Upper lobe of left lung (tissue), 6 donors: ENCODE measurements around the gene PRM1. TPM values are rescaled to one million over a fixed set of nuclear protein-coding genes. Genes with fewer than 3 reads are reported as not detected.

Experiments used
- ATAC-seq, 2 donors: fragments of 200-7000 bp; cut with Tn5 transposase; one replicate each; pipeline ENCODE4 v1.9.1; 2022; ENCODE audit warnings: mild to moderate bottlenecking in 2 of 2, moderate library complexity in 2 of 2; ENCODE audit not compliant: low FRiP score in 2 of 2
- DNase-seq, 2 donors: peaks; one replicate each; pipeline ENCODE4 v3.0.0-alpha.2; 2019 to 2020
- H3K27ac ChIP-seq, 4 donors: fragments of 200-600 bp; sonication (generic); one replicate each; pipeline ENCODE4 v1.5.1; 2016 to 2019
- H3K27me3 ChIP-seq, 4 donors: fragments of 200-600 bp; sonication (generic); one replicate each; pipeline ENCODE4 v1.5.1; 2017 to 2019
- H3K36me3 ChIP-seq, 4 donors: fragments of 200-600 bp; sonication (generic); one replicate each; pipeline ENCODE4 v1.5.1; 2016 to 2019
- H3K4me1 ChIP-seq, 4 donors: fragments of 200-600 bp; sonication (generic); one replicate each; pipeline ENCODE4 v1.5.1; 2018 to 2019
- H3K4me3 ChIP-seq, 4 donors: fragments of 200-600 bp; sonication (generic); one replicate each; pipeline ENCODE4 v1.5.1; 2017 to 2019; ENCODE audit warnings: mild to moderate bottlenecking in 2 of 4, moderate library complexity in 1 of 4
- H3K9me3 ChIP-seq, 4 donors: fragments of 200-600 bp; sonication (generic); one replicate each; pipeline ENCODE4 v1.5.1; 2018 to 2019
- EP300 ChIP-seq, 4 donors: sonication (generic); formaldehyde crosslinking; IDR thresholded peaks; one replicate each; pipeline ENCODE4 v1.5.1; 2017; ENCODE audit warnings: antibody characterized with exemption in 4 of 4, control low read depth in 2 of 4
- POLR2A ChIP-seq, 4 donors: fragments of 450-650 bp; IDR thresholded peaks; one replicate each; pipeline ENCODE4 v1.5.1; 2016 to 2017; ENCODE audit warnings: antibody characterized with exemption in 4 of 4, mild to moderate bottlenecking in 2 of 4
- POLR2AphosphoS5 ChIP-seq, 2 donors: sonication (generic); formaldehyde crosslinking; IDR thresholded peaks; one replicate each; pipeline ENCODE4 v1.5.1; 2017; ENCODE audit warnings: antibody characterized with exemption in 2 of 2
- WGBS, 2 donors: methylation state at CpG; one replicate each; pipeline ENCODE4 v1.1.5; 2017 to 2018; 5-methylcytosine and 5-hydroxymethylcytosine counted together
- total RNA-seq, 6 donors: library from RNA; depleted of rRNA in 4 of 6; stranded (reverse); fragments of >200 nt in 4 of 6; gene quantifications; one replicate each; pipeline versions ENCODE4 v1.1.0 to v1.2.1, GENCODE V29; 2016 to 2021
- TF ChIP-seq, protein P1 (sequence below), 6 experiments: fragments of 450-650 bp in 4 of 6; fragments of 200-600 bp in 2 of 6; sonication (generic) in 2 of 6; IDR thresholded peaks; one replicate each; pipeline ENCODE4 v1.5.1; 2016 to 2019; ENCODE audit warnings: antibody characterized with exemption in 6 of 6
- donor health status: DM: no; HTN: no; CAD: no; lungs with moderate emphysema.
- donor health status: DM: no; HTN: yes; CAD: no; lungs with severe emphysema.

Gene PRM1, protein sequence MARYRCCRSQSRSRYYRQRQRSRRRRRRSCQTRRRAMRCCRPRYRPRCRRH
- total RNA-seq = not detected

DNA sequence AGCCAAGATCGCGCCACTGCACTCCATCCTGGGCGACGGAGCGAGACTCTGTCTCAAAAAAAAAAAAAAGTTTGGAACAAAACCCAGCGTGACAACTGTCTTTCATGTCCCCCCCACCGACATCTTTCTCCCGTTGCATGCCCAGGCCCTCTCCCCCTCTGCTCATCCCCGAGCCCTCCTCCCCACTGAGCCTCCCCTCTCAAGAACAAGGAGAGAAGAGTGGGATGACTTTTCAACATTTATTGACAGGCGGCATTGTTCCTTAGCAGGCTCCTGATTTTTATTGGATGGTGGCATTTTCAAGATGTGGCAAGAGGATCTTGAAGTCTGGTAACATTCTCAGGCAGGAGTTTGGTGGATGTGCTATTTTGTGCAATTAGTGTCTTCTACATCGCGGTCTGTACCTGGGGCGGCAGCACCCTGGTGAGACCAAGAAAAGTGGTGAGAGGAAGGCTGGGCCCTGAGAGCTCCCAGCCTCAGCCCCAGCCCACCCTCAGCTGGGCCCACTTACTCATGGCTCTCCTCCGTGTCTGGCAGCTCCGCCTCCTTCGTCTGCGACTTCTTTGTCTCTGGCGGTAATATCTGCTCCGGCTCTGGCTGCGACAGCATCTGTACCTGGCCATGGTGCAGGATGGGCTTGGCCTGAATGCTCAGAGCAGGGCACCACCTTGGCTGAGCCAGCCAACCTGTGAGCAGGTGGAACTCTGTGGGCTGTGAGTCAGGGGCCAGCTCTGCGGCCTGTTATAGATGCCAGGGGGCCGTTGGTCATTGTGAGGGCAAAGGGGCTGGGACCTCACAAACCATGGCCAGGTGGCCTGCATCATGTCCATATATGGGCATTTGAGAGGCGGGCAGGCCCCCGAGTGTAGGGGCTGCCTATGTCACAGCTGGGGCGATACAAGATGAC lies at the start of gene PRM1:
PRM1 (minus strand) TSS at position 715 of the 907 bp plus-strand sequence; CDS start at position 623, 92 bp downstream.
- 89 to 91% methylated on average over 22 to 25 of the region's 25 CpGs for WGBS, 2 donors
- Histone ChIP-seq H3K27me3 (no peaks in the 10 kb centered on the region), H3K9me3 (no peaks in the 10 kb centered on the region), H3K4me1 (peaks cover 0 to 5% (median 0%) of the 10 kb centered on the region in 4 donors), H3K4me3 (no peak within 1 kb of the TSS), H3K36me3 (no peaks in the 10 kb centered on the region), H3K27ac (no peak within 1 kb of the TSS)
- TF ChIP-seq EP300 (IDR thresholded peaks at IDR 0.05) = no peak
- TF ChIP-seq, protein P1, sequence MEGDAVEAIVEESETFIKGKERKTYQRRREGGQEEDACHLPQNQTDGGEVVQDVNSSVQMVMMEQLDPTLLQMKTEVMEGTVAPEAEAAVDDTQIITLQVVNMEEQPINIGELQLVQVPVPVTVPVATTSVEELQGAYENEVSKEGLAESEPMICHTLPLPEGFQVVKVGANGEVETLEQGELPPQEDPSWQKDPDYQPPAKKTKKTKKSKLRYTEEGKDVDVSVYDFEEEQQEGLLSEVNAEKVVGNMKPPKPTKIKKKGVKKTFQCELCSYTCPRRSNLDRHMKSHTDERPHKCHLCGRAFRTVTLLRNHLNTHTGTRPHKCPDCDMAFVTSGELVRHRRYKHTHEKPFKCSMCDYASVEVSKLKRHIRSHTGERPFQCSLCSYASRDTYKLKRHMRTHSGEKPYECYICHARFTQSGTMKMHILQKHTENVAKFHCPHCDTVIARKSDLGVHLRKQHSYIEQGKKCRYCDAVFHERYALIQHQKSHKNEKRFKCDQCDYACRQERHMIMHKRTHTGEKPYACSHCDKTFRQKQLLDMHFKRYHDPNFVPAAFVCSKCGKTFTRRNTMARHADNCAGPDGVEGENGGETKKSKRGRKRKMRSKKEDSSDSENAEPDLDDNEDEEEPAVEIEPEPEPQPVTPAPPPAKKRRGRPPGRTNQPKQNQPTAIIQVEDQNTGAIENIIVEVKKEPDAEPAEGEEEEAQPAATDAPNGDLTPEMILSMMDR (IDR thresholded peaks at IDR 0.05) = no peak
- no peak for TF ChIP-seq POLR2A (IDR thresholded peaks at IDR 0.05)
- no peak for TF ChIP-seq POLR2AphosphoS5 (IDR thresholded peaks at IDR 0.05)
- ATAC-seq = no peak
- DNase-seq = no peak

DNA sequence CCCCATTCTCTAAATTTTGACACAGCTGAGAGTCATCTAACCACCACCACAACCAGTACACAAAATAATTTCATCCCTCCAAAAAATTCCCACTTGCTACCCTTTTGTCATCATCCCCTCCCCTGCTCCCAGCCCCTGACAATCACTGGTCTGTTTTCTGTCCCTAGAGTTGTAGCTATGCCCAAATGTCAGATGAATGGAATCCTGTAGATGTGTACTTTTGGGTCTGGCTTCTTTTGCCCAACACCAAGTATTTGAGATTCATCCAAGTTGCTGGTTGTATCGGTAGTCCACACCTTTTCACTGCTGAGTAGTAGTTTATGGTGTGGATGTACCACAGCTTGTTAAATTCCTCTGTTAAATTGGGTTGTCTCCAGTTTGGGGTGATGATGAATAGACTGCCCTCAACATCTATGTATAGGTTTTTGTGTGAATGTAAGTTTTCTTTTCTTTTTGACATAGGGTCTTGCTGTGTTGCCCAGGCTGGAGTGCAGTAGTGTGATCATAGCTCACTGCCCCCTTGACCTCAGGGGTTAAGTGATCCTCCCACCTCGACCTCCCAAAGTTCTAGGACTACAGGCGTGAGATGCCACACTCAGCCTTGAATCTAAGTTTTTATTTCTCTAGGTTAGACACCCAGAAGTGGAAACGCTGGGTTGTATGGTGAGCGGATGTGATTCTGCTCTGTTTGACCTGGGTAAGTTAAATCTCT lies 49.6 kb upstream of the PRM1 start:
- no peak overlapping the region for H3K27ac ChIP-seq
- H3K9me3 ChIP-seq = no peaks in the 10 kb centered on the region
- DNase-seq = no peak
- TF ChIP-seq POLR2AphosphoS5 (IDR thresholded peaks at IDR 0.05) (no peak), EP300 (IDR thresholded peaks at IDR 0.05) (no peak), POLR2A (IDR thresholded peaks at IDR 0.05) (no peak)
- TF ChIP-seq, protein P1 (IDR thresholded peaks at IDR 0.05) = no peak
- 76 to 84% methylated on average over 5 of the region's 5 CpGs for WGBS, 2 donors
- H3K4me1 ChIP-seq = peaks cover 15 to 21% (median 19%) of the 10 kb centered on the region in 4 donors
- no peak overlapping the region for H3K4me3 ChIP-seq
- ATAC-seq = no peak
- H3K27me3 ChIP-seq = no peaks in the 10 kb centered on the region
- H3K36me3 ChIP-seq = no peaks in the 10 kb centered on the region

DNA sequence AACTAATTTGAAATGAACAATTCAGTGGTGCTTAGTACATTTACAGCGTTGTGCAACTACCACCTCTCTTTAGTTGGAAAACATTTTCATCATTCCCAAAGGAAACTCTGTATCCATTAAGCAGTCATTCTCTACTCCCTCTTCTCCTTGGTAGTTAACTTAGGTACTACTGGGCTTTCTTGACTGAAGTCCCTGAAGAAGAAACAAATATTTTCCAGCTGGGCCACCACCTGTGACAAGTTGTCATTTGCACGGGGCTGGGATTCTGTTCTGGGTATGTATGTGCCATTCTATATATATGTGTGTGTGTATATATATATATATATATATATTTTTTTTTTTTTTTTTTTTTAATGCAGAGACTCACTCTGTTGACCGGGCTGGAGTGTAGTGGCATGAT lies 48.8 kb upstream of the PRM1 start:
- WGBS, 2 donors = 69 to 76% methylated on average over 3 of the region's 3 CpGs
- DNase-seq (no peak), ATAC-seq (no peak)
- Histone ChIP-seq H3K27ac (no peak overlapping the region), H3K4me1 (peaks cover 17 to 21% (median 21%) of the 10 kb centered on the region in 4 donors), H3K36me3 (no peaks in the 10 kb centered on the region), H3K4me3 (no peak overlapping the region), H3K27me3 (no peaks in the 10 kb centered on the region), H3K9me3 (no peaks in the 10 kb centered on the region)
- no peak for TF ChIP-seq POLR2A (IDR thresholded peaks at IDR 0.05)
- TF ChIP-seq, protein P1 (IDR thresholded peaks at IDR 0.05) = no peak

DNA sequence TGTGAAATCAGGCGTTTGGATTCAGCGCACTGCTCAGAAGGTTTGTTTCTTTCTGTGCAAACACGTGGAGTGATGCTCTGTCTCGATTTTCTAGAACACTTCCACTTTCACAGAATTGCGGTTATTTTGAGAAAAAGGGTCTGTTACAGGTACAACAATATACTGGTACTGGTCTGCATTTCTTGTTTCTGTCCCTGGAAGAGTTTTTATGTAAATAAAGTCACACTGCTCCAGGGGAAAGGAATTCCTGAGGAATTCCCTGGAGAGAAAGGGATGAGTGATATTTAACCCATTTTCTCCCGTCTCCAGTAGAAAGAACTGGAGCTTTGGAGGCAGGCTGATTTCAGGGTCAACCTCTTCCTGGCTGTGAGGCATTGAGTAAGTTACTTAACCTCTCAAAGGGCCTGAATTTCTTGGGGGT lies 48.0 kb upstream of the PRM1 start:
- H3K36me3 ChIP-seq = no peaks in the 10 kb centered on the region
- H3K9me3 ChIP-seq = no peaks in the 10 kb centered on the region
- 12 to 20% methylated on average over 6 of the region's 6 CpGs for WGBS, 2 donors
- TF ChIP-seq, protein P1 (IDR thresholded peaks at IDR 0.05) = no peak
- TF ChIP-seq EP300 (IDR thresholded peaks at IDR 0.05) = no peak
- no peak for TF ChIP-seq POLR2A (IDR thresholded peaks at IDR 0.05)
- no peak for TF ChIP-seq POLR2AphosphoS5 (IDR thresholded peaks at IDR 0.05)
- peaks cover 17 to 21% (median 21%) of the 10 kb centered on the region in 4 donors for H3K4me1 ChIP-seq
- DNase-seq (no peak), ATAC-seq (no peak)
- peak overlapping the region in 3 of 4 donors; percentile 44 to 55 (median 50) for H3K27ac ChIP-seq
- H3K27me3 ChIP-seq = no peaks in the 10 kb centered on the region
- no peak overlapping the region for H3K4me3 ChIP-seq
